Stimulated activated CD4-positive, alpha-beta T cell treated with anti-CD3 and anti-CD28 coated beads, TNF-alpha, amount 100 ng/mL, for 1 hour (primary cell): ENCODE measurements around the gene CNKSR1.

Experiments
- DNase-seq, 3 donors: peaks; one replicate each; pipeline ENCODE4 v3.0.0-alpha.2; 2020; ENCODE audit warnings: low read depth in 3 of 3, low spot score in 1 of 3

CNKSR1 gene

DNA sequence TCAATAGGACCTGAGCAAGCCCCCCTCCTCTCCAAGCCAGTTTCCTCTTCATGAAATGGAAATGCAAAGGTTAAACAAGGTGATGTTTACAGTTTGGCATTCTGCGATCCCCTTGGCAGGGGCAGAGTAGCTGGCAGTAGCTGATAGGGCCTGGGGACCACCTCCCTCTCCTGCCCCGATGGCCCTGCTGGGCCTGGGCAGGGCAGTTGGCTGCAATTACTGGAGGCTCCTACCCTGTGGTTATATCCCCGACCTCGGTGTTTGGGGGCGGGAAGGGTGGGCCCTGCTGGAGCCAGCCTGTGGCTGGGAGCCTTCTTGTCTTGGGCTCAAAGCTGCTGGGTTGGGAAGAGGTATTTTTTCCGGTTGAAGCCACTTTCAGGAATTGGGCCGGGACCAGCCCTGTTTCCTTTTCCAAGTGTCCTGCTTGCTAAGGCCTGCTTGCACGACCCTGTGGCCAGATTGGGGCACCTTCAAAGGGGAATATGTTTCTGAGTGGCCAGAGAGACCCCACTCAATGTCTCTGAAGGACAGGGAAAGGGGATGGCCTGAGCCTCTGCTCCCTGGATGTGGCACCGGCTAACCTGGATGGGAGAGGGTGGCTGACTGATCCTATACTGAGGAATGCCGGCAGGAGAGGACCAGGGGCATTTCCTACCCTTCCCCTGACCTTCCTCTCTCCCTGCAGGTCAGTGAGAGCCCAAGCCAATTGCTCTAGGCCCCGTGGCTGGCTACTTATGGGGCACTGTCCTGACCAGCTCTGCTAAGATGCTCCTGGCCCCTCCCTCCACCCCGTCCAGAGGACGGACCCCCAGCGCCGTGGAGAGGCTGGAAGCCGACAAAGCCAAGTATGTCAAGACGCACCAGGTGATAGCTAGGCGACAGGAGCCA, 16.5 kb upstream of the CNKSR1 start:
- DNase-seq, result no peak

GRCh38 chr1:26161415-26162219, 15.7 kb upstream of the CNKSR1 start:
- DNase-seq, result no peak

- DNase-seq, result no peak
These were observed 15.0 kb upstream of the CNKSR1 start for GRCh38 chr1:26162220-26162709.

GRCh38 chr1:26163684-26164035, 13.6 kb upstream of the CNKSR1 start:
- no peak for DNase-seq

DNA sequence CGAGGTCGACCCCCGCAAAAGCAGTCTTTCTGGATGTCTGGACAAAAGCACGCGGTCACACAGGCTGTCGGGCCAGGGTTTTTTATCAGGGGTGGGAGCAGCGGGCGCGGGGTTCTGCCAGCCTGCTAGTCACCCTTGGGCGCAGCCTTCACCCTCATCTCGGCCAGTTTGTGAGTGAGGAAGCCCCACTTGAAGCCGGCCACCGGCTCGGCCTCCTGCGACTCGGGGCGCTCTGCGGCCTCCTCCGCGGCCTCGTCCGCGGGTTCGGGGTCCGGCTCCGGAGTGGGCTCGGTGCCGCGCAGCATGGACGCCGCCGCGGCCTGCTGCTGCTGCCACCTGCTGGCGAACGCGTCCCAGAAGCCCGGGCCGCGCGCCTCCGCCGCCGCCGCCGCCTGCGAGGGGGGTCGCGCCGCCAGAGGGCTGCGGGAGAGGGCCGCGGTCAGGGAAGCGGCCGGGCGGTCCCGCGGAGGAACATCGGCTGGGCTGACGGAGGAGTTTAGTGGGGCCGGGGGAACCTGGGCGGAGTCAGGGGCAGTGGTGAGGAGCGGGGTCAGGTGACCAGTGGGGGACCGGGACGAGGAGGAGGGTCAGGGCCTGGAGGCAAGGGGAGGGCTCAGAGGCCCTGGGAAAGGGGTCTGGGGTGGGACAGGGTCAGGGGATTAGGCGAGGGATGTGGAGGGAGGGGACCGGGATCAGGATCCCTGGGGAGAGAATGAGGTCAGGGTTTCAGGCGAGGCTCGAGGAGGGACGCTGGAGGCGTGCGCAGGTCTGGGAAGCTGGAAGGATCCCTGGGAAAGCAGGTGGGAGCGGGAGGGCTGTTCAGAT, 13.0 kb upstream of the CNKSR1 start:
- peak in 2 of 3 donors; percentile 31 to 49 for DNase-seq

DNA sequence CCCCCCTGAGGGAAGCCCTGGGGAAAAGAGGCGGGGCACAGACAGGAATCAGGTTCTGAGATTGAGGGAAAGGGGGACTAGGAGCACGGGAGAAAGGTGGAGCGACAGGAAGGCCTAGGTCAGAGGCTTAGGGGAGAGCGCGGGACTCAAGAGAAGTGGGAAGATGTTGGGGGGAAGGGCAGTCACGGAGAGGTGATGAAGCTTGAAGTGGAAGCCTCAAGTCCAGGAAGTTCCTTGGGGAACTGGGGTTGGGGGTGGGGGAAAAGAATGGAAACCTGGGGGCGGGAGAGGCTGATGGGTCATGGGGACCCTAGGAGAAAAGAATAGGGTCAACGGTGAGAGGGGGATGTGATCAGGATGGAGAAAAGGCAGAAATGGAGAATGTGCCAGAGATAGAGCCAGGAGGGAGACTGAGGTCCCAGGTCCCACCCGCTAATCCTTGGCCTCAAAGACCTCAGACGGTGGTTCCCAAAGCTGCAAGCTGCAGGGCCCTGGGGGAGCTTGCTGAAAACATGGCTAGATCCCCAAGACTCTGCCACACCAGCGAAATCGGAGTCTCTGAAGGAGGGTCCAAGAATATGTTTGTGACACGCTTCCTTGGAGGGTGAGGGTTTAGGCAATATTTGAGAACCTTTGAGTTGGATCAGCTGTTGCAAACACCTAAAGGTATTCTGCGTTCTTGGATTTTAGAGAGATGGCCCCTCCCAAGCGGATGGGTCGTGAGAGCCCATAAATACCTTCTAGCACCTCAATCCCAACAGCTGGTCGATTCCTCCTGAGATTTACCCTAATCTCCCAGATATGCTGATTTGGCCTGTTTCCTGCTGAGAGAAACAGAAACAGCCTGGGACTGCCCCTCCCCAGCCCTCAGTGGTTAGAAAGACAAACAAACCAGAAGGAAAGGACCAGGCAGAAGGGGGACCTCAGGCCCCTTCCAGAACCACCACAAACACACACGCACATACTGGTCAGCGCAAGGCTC, 12.1 kb upstream of the CNKSR1 start:
- no peak for DNase-seq

- no peak for DNase-seq
These were observed 10.5 kb upstream of the CNKSR1 start for GRCh38 chr1:26166719-26167281.

DNA sequence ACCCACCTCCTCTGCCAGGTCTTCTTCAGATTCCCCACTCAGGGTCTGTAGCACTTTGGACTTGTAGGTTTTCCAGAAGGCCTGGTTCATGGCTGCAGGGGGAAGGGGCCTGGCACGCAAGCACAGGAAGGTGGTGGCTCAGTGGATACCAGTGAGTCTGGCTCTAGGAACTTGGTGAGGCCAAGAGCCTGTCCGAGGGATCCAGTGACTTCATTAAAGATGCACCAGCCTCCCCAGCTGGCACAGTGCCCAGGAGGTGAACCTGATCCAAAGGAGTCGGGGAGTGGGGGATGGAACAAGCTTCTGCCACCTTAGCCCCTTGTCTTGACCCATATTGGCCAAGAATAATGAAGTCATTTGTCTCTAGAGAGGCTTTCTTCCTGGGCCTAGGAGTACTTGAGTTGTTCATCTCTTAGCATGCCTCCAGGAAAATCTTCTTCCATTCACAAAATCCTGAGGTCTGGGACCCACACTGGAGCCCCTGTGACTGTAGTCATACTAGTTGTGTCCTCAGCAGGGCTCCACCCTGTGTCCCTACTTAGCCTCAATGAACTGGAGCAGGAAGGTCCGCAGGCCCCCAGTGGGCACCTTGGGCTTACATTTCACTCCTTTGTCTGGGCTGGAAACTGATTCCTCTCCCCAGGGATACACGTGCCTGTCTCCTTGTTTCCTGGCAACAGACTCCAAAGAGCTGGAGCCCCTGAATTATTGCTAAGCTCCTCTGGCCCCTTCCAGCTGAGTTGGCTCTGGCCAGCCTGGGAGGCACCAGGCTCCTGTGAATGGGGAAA, 8.7 kb upstream of the CNKSR1 start, which contains the start of gene C1orf232:
Gene C1orf232 (minus strand): TSS at position 554 of the 788 bp plus-strand sequence. CDS start 464 bp downstream, at position 90.
- DNase-seq, result no peak

- no peak for DNase-seq
These were observed 8.1 kb upstream of the CNKSR1 start for GRCh38 chr1:26169198-26169554.

- peak; percentile 51 to 84 (median 70) for DNase-seq
These were observed 7.4 kb upstream of the CNKSR1 start, which contains the start of gene ZNF593 for GRCh38 chr1:26169669-26170471. TSS of gene ZNF593 (plus strand) at chr1:26169908. CDS start at chr1:26169984, 76 bp downstream.

DNA sequence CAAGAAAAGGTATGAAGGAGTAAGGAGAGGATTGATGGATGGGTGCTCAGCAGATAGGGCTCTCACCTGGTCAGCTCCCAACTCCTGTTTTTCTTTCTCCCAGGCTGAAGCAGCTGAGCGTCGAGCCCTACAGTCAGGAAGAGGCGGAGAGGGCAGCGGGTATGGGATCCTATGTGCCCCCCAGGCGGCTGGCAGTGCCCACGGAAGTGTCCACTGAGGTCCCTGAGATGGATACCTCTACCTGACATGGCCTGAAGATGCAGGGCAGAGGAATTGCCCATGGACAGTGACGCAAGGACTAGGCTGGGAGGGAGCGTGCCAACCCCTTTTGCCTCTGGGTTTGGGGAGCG, 6.8 kb upstream of the CNKSR1 start:
- no peak for DNase-seq

DNA sequence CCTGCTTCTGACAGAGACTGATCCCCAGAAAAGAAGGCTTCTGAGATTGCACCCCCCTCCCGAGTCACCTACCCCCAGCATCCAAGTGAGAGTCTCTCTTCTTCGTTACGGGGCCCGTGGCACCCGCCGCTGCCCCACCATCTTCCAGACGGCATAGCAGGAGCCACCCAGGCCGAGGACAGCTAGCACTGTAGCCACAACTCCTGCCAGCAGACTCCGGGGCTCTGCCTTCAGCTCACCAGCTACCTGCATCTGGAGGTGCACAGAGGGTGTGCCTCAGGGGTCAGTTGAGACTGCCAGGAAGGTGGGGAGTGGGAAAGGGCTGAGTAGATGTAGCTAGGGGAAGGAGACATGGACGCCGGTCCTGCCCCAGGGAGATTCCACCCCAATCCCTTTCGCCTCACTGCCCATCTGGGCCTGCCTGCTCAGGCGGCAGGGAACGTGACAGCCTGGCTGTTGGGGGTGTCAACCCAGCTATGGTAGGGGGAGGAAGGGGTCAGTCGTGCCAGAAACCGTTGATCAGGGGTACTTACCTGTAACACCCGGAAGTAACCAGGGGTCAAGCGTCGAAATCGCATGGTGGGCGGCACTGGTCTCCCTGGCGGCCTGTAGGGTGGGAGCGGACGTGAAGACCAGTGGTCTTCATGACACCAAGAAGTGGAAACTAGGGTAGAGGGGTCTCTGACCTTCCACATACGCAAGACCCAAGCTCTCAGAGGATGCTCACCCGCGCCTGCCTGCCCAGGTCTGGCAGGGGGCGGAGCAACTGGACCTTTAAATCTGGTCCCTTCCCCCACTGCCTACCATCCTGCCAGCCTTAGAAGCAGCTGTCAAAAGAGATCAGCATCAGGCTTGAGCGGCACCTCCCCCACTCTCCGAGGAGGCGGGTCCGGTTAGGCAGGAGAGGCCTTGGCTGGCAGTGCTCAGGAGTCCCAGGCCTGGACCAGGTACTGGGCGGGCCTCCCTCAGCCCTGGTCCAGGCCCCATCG, 5.9 kb upstream of the CNKSR1 start, which contains the start of gene ZNF593OS:
Gene ZNF593OS (minus strand): TSS at position 749 of the 989 bp plus-strand sequence. CDS start 171 bp downstream, at position 578.
- DNase-seq, result no peak

DNA sequence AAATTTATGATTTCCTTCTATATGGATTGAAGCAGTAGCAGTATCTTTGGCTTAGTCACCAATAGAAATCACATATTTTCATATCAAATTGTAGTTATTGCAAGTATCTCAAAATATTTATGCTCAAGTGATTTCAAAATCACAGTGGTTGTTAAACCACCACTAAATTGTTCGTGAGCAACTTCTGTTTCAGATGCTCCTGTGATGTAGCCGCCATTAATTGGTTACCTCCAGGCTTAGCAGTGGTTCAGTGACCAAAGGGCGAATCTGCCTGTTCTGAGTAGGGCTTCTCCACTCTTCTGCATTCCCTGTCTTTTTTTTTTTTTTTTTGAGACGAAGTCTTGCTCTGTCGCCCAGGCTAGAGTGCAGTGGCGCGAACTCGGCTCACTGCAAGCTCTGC, 1.9 kb upstream of the CNKSR1 start:
- DNase-seq, result no peak

DNA sequence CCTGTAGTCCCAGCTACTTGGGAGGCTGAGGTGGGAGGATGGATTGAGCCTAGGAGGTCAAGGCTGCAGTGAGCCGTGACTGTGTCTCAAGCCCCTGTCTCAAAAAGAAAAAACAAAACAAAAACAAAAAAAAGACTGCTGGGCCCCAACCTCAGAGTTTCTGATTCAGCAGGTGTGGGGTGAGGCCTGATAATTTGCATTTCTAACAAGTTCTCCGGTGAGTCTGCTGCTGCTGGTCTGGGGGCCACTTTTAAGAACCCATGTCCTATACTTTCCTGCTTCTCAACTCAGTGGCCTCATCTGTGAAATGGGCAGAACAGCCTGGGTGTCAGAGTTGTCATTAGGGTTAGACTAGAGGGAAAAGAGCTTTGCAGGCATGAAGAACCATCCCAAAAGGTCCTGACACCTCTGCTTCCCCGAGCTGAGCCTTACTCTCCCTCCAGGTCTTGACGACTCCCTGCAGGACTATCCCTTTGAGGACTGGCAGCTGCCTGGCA, 2.8 kb downstream of the CNKSR1 start:
- no peak for DNase-seq

GRCh38 chr1:26181586-26182382, 4.5 kb downstream of the CNKSR1 start:
- no peak for DNase-seq

GRCh38 chr1:26182383-26182696, 5.0 kb downstream of the CNKSR1 start:
- no peak for DNase-seq
